Hair follicle dermal papilla cell (primary cell): ENCODE measurements around the gene CPNE7. TPM values are rescaled to one million over a fixed set of nuclear protein-coding genes. Genes with fewer than 3 reads are reported as not detected.

Source experiments
- small RNA-seq: library from RNA; depleted of rRNA; stranded (forward); fragments of <200 nt; gene quantifications from one replicate; pipeline ENCODE3, GENCODE V24; 2012
- total RNA-seq: library from RNA; depleted of rRNA; stranded (reverse); fragments of >200 nt; gene quantifications from 2 replicates; pipeline ENCODE4 v1.2.3, GENCODE V29; 2012

CPNE7 gene
- total RNA-seq = 3.2 and 5.0 TPM in 2 replicates

GRCh38 chr16:89575247-89576152, at the start of gene CPNE7:
Gene CPNE7, plus strand, starts transcription at chr16:89575758. Its CDS starts 140 bp downstream, at chr16:89575898.

GRCh38 chr16:89560378-89561141, 15.0 kb upstream of the CPNE7 start, which contains the start of gene RPL13:
Gene RPL13, plus strand, starts transcription at chr16:89560682. Its CDS starts 278 bp downstream, at chr16:89560960.

GRCh38 chr16:89613231-89613953, 37.8 kb downstream of the CPNE7 start, which contains the start of gene DPEP1:
Gene DPEP1, plus strand, starts transcription at chr16:89613642. Its CDS starts 16,769 bp downstream, at chr16:89630411.

Small RNA genes within 50 kb of the gene (small RNA-seq; reads per million reads assigned to genes)
- not detected for gene SNORD68

Other genes starting within 250 kb of the CPNE7 start
- 85.2 and 101 TPM in 2 replicates for gene ANKRD11, start 85.2 kb upstream of the CPNE7 start, total RNA-seq
- gene SPG7, start 67.4 kb upstream of the CPNE7 start, total RNA-seq = 132 and 146 TPM in 2 replicates
- 1,994 and 2,507 TPM in 2 replicates for gene RPL13, start 15.1 kb upstream of the CPNE7 start, total RNA-seq
- not detected in 2 replicates for gene DPEP1, start 37.9 kb downstream of the CPNE7 start, total RNA-seq
- 86.7 and 114 TPM in 2 replicates for gene CHMP1A, start 82.0 kb downstream of the CPNE7 start, total RNA-seq
- gene SPATA33, start 82.1 kb downstream of the CPNE7 start, total RNA-seq = 2.6 and 3.1 TPM in 2 replicates
- gene CDK10, start 110.9 kb downstream of the CPNE7 start, total RNA-seq = 35.1 and 35.5 TPM in 2 replicates
- 11.7 and 14.6 TPM in 2 replicates for gene SPATA2L, start 125.9 kb downstream of the CPNE7 start, total RNA-seq
- gene VPS9D1, start 145.1 kb downstream of the CPNE7 start, total RNA-seq = 18.5 and 19.8 TPM in 2 replicates
- 13.8 and 18.5 TPM in 2 replicates for gene ZNF276, start 145.8 kb downstream of the CPNE7 start, total RNA-seq
- gene FANCA, start 240.9 kb downstream of the CPNE7 start, total RNA-seq = 3.5 and 4.7 TPM in 2 replicates